ENCODE measurements around the gene COQ2.

Gene COQ2

GRCh38 chr4:83219344-83220331, 65.0 kb downstream of the COQ2 start:
- peak overlapping the region; percentile 5 for H3K27ac ChIP-seq (ENCODE audit: low read depth, low read length)

DNA sequence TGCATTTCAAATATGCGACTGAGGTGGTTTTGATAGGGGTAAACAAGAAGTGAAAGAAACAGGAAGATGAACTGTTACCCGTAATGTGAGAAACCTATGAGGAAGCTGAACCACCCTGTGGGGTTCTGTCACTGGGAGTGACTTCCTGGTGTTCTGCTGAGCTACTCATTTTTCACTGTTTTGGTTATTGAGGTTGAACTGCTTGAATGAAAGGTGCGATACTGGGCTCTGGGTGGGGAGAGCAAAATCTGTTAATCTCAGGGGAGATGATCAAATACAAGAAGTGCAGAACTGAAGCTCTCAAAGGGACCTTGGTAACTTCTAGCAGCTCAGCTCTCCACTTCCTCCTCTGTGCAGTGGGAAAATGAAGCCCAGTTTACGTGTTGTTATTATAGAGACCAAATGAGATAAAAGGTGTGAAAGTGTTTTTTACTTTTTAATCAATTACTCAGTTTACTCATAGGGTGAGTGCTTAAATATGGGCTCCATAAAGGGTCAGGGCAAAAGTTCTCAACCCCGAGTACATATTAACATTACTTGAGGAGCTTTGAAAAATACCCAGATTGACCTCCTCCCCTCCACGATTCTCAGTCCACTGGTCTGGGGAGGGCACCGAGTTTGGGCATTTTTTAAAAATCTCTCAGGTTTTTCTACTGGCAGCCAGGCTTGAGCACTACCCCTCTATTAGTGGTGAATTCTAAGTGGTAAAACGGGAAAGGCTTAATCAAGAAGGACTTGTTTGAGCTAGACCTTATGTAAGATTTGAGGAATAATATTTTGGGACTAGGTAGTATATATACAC, 66.7 kb downstream of the COQ2 start:
- no peaks in the 10 kb centered on the region for H3K9me3 ChIP-seq (ENCODE audit: control insufficient read depth in 1 of 2, low read length in 2 of 2)
- H3K27ac ChIP-seq (ENCODE audit: low read depth, low read length): no peak overlapping the region
- no peaks in the 10 kb centered on the region for H3K36me3 ChIP-seq (ENCODE audit: control insufficient read depth in 1 of 2, insufficient read depth in 2 of 2, low read length in 2 of 2)
- no peak overlapping the region for H3K9ac ChIP-seq (ENCODE audit: low read depth in 1 of 2, low read length in 2 of 2)
- H3K4me1 ChIP-seq (ENCODE audit: control insufficient read depth in 1 of 2, insufficient read depth in 2 of 2, low read length in 2 of 2): peaks cover 21 to 28% of the 10 kb centered on the region in 2 donors
- H3K27me3 ChIP-seq (ENCODE audit: control insufficient read depth in 1 of 2, insufficient read depth in 2 of 2, low read length in 2 of 2): no peaks in the 10 kb centered on the region
- H3K4me3 ChIP-seq (ENCODE audit: low read depth in 1 of 2, low read length in 2 of 2): no peak overlapping the region

More at GRCh38 chr4:83219344-83220331, 65.0 kb downstream of the COQ2 start:
- H3K9ac ChIP-seq (ENCODE audit: low read depth in 1 of 2, low read length in 2 of 2): peak overlapping the region in 1 of 2 donors; percentile 26
- H3K4me1 ChIP-seq (ENCODE audit: control insufficient read depth in 1 of 2, insufficient read depth in 2 of 2, low read length in 2 of 2): peaks cover 17 to 24% of the 10 kb centered on the region in 2 donors
- peak overlapping the region; percentile 19 to 23 for H3K4me3 ChIP-seq (ENCODE audit: low read depth in 1 of 2, low read length in 2 of 2)
- no peaks in the 10 kb centered on the region for H3K27me3 ChIP-seq (ENCODE audit: control insufficient read depth in 1 of 2, insufficient read depth in 2 of 2, low read length in 2 of 2)
- H3K36me3 ChIP-seq (ENCODE audit: control insufficient read depth in 1 of 2, insufficient read depth in 2 of 2, low read length in 2 of 2): no peaks in the 10 kb centered on the region
- no peaks in the 10 kb centered on the region for H3K9me3 ChIP-seq (ENCODE audit: control insufficient read depth in 1 of 2, low read length in 2 of 2)

DNA sequence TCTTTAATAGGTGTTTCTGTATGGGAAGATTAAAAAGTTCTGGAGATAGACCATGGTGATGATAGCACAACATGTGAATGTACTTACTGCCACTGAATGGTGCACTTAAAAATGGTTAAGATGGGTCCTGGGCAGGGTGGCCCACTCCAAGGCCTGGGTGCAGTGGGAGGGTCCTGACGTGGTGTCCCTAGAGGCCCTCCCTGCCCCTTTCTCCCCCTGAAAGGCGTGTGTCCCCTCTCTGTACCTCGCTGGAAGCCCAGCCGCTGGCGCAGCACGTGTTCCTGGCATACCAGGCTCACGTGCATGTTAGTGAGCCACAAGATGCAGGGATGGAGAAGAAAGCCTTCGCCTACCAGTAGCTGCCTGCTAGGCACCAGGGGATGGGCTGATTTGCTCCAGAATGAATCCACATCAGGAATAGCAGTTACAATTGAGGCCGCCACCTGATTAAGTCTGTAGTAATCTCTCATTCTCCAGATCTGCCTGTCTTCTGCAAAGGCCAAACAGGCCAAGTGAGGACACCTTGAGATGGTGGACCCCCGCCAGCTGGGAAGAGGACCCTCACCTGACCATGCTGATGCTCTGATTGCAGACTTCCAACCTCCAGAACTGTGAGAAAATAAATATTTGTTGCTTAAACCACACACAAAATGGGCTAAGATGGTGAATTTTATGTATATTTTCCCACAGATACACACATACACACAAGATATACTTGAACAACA, 67.5 kb downstream of the COQ2 start:
- Histone ChIP-seq H3K9ac (ENCODE audit: low read depth in 1 of 2, low read length in 2 of 2) (no peak overlapping the region), H3K27me3 (ENCODE audit: control insufficient read depth in 1 of 2, insufficient read depth in 2 of 2, low read length in 2 of 2) (no peaks in the 10 kb centered on the region), H3K9me3 (ENCODE audit: control insufficient read depth in 1 of 2, low read length in 2 of 2) (no peaks in the 10 kb centered on the region), H3K4me1 (ENCODE audit: control insufficient read depth in 1 of 2, insufficient read depth in 2 of 2, low read length in 2 of 2) (peaks cover 28 to 33% of the 10 kb centered on the region in 2 donors), H3K36me3 (ENCODE audit: control insufficient read depth in 1 of 2, insufficient read depth in 2 of 2, low read length in 2 of 2) (no peaks in the 10 kb centered on the region), H3K4me3 (ENCODE audit: low read depth in 1 of 2, low read length in 2 of 2) (no peak overlapping the region), H3K27ac (ENCODE audit: low read depth, low read length) (no peak overlapping the region)

GRCh38 chr4:83214079-83214478, 70.5 kb downstream of the COQ2 start:
- Histone ChIP-seq H3K4me3 (ENCODE audit: low read depth in 1 of 2, low read length in 2 of 2) (no peak overlapping the region), H3K9ac (ENCODE audit: low read depth in 1 of 2, low read length in 2 of 2) (no peak overlapping the region), H3K27me3 (ENCODE audit: control insufficient read depth in 1 of 2, insufficient read depth in 2 of 2, low read length in 2 of 2) (no peaks in the 10 kb centered on the region), H3K4me1 (ENCODE audit: control insufficient read depth in 1 of 2, insufficient read depth in 2 of 2, low read length in 2 of 2) (peaks cover 26 to 28% of the 10 kb centered on the region in 2 donors), H3K27ac (ENCODE audit: low read depth, low read length) (no peak overlapping the region), H3K9me3 (ENCODE audit: control insufficient read depth in 1 of 2, low read length in 2 of 2) (no peaks in the 10 kb centered on the region), H3K36me3 (ENCODE audit: control insufficient read depth in 1 of 2, insufficient read depth in 2 of 2, low read length in 2 of 2) (no peaks in the 10 kb centered on the region)
